ENCODE results near the gene EXOC4. TPM values are rescaled to one million over a fixed set of nuclear protein-coding genes. Genes with fewer than 3 reads are reported as not detected.

The EXOC4 gene
- total and polyA plus RNA-seq, 2 of the 13 experiments (the other 11 are each of a cell fraction or from before 2014, with no cell fraction given) = 22.5 to 39.0 TPM

DNA sequence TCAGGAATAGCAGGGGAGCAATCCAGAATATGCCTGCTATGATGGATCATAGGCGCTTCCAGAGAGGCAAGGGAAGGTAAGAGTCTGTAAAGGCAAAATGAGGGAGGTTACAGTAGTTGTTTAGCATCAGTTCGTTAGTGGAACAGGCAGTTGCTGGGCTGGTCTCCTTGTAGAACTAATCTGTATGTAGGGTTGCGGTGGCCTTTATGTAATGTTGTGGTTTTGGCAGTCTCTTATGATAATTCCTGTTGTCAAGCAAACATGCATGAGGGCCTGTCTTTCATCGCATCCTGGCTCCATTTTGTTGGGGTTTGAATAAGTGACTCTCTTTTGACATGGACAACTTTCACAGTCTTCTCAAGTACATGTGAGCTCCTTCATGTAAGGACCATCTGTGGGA, 446.5 kb downstream of the EXOC4 start:
- intact Hi-C loops (cut with micrococcal nuclease; ENCODE audit: unreplicated experiment) (no loop called here), in situ Hi-C loops (cut with HindIII; ENCODE audit: extremely low pct_ligation_motif_present, low pct_unique_long_range_greater_than_20kb) (no loop called here)

More for the DNA sequence above, 446.5 kb downstream of the EXOC4 start:
- no peaks in the 10 kb centered on the region for H3K9me3 ChIP-seq (ENCODE audit: low read length)
- H3K4me2 ChIP-seq (ENCODE audit: low read depth, low read length) = no peak overlapping the region
- H3K27ac ChIP-seq (ENCODE audit: extremely low read length, insufficient read depth, low read length) = no peak overlapping the region
- ChIA-PET CTCF (ENCODE audit: low intra/inter-chr PET ratio, low total read pairs) (no interaction called here), POLR2A (no interaction called here)
- H2AFZ ChIP-seq (ENCODE audit: low read length) = no peak overlapping the region
- H3K4me1 ChIP-seq (ENCODE audit: insufficient read depth, low read length) = peaks cover 12% of the 10 kb centered on the region; the same call in 1 of the 2 replicates
- BruUV-seq (replicated peaks) = no TSS peak
- H3K4me3 ChIP-seq (replicated peaks in 1 of 3; ENCODE audit: insufficient read depth in 1 of 3, low read depth in 2 of 3, low read length in 3 of 3) = no peak overlapping the region
- 94% methylated on average over 4 of the region's 4 CpGs for WGBS (ENCODE audit: low lambda C conversion rate)
- no peaks in the 10 kb centered on the region; a peak in 1 of 5 replicates for H3K36me3 ChIP-seq (replicated peaks in 1 of 2; ENCODE audit: control insufficient read depth in 1 of 2, insufficient read depth in 2 of 2, low read length in 2 of 2)
- TF ChIP-seq SALL2 (CRISPR knock-in tag; IDR thresholded peaks at IDR 0.05) (no peak), ZSCAN9 (CRISPR knock-in tag; IDR thresholded peaks at IDR 0.05; ENCODE audit: borderline replicate concordance) (no peak), ZNF563 (CRISPR knock-in tag; IDR thresholded peaks at IDR 0.05) (no peak), ZBTB7B (CRISPR knock-in tag; IDR thresholded peaks at IDR 0.05) (no peak), ZSCAN29 (CRISPR knock-in tag; conservative IDR thresholded peaks at IDR 0.05) (no peak), HMGA1 (CRISPR knock-in tag; conservative IDR thresholded peaks at IDR 0.05) (no peak), PHF21A (CRISPR knock-in tag; IDR thresholded peaks at IDR 0.05) (no peak), ZNF136 (CRISPR knock-in tag; IDR thresholded peaks at IDR 0.05; ENCODE audit: low read depth) (no peak), ZNF792 (CRISPR knock-in tag; IDR thresholded peaks at IDR 0.05) (no peak)
- TF ChIP-seq, protein P1, sequence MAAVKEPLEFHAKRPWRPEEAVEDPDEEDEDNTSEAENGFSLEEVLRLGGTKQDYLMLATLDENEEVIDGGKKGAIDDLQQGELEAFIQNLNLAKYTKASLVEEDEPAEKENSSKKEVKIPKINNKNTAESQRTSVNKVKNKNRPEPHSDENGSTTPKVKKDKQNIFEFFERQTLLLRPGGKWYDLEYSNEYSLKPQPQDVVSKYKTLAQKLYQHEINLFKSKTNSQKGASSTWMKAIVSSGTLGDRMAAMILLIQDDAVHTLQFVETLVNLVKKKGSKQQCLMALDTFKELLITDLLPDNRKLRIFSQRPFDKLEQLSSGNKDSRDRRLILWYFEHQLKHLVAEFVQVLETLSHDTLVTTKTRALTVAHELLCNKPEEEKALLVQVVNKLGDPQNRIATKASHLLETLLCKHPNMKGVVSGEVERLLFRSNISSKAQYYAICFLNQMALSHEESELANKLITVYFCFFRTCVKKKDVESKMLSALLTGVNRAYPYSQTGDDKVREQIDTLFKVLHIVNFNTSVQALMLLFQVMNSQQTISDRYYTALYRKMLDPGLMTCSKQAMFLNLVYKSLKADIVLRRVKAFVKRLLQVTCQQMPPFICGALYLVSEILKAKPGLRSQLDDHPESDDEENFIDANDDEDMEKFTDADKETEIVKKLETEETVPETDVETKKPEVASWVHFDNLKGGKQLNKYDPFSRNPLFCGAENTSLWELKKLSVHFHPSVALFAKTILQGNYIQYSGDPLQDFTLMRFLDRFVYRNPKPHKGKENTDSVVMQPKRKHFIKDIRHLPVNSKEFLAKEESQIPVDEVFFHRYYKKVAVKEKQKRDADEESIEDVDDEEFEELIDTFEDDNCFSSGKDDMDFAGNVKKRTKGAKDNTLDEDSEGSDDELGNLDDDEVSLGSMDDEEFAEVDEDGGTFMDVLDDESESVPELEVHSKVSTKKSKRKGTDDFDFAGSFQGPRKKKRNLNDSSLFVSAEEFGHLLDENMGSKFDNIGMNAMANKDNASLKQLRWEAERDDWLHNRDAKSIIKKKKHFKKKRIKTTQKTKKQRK (IDR thresholded peaks at IDR 0.05; ENCODE audit: low read length) = no peak
- TF ChIP-seq, protein P2, sequence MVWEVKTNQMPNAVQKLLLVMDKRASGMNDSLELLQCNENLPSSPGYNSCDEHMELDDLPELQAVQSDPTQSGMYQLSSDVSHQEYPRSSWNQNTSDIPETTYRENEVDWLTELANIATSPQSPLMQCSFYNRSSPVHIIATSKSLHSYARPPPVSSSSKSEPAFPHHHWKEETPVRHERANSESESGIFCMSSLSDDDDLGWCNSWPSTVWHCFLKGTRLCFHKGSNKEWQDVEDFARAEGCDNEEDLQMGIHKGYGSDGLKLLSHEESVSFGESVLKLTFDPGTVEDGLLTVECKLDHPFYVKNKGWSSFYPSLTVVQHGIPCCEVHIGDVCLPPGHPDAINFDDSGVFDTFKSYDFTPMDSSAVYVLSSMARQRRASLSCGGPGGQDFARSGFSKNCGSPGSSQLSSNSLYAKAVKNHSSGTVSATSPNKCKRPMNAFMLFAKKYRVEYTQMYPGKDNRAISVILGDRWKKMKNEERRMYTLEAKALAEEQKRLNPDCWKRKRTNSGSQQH (CRISPR knock-in tag; IDR thresholded peaks at IDR 0.05; ENCODE audit: low read depth) = no peak
- TF ChIP-seq, protein P3, sequence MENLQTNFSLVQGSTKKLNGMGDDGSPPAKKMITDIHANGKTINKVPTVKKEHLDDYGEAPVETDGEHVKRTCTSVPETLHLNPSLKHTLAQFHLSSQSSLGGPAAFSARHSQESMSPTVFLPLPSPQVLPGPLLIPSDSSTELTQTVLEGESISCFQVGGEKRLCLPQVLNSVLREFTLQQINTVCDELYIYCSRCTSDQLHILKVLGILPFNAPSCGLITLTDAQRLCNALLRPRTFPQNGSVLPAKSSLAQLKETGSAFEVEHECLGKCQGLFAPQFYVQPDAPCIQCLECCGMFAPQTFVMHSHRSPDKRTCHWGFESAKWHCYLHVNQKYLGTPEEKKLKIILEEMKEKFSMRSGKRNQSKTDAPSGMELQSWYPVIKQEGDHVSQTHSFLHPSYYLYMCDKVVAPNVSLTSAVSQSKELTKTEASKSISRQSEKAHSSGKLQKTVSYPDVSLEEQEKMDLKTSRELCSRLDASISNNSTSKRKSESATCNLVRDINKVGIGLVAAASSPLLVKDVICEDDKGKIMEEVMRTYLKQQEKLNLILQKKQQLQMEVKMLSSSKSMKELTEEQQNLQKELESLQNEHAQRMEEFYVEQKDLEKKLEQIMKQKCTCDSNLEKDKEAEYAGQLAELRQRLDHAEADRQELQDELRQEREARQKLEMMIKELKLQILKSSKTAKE (CRISPR knock-in tag; IDR thresholded peaks at IDR 0.05; ENCODE audit: borderline replicate concordance) = no peak
- TF ChIP-seq, protein P4, sequence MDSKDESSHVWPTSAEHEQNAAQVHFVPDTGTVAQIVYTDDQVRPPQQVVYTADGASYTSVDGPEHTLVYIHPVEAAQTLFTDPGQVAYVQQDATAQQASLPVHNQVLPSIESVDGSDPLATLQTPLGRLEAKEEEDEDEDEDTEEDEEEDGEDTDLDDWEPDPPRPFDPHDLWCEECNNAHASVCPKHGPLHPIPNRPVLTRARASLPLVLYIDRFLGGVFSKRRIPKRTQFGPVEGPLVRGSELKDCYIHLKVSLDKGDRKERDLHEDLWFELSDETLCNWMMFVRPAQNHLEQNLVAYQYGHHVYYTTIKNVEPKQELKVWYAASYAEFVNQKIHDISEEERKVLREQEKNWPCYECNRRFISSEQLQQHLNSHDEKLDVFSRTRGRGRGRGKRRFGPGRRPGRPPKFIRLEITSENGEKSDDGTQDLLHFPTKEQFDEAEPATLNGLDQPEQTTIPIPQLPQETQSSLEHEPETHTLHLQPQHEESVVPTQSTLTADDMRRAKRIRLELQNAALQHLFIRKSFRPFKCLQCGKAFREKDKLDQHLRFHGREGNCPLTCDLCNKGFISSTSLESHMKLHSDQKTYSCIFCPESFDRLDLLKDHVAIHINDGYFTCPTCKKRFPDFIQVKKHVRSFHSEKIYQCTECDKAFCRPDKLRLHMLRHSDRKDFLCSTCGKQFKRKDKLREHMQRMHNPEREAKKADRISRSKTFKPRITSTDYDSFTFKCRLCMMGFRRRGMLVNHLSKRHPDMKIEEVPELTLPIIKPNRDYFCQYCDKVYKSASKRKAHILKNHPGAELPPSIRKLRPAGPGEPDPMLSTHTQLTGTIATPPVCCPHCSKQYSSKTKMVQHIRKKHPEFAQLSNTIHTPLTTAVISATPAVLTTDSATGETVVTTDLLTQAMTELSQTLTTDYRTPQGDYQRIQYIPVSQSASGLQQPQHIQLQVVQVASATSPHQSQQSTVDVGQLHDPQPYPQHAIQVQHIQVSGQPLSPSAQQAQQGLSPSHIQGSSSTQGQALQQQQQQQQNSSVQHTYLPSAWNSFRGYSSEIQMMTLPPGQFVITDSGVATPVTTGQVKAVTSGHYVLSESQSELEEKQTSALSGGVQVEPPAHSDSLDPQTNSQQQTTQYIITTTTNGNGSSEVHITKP (CRISPR knock-in tag; IDR thresholded peaks at IDR 0.05; ENCODE audit: low read depth) = no peak
- DNase-seq (ENCODE audit: low spot score) (no peak), ATAC-seq (no peak), FAIRE-seq (no peak)
- H3K79me2 ChIP-seq (ENCODE audit: insufficient read depth, low read length) = no peaks in the 10 kb centered on the region
- no peak overlapping the region for H3K9ac ChIP-seq (ENCODE audit: insufficient read depth, low read depth, low read length)
- no peaks in the 10 kb centered on the region for H4K20me1 ChIP-seq (ENCODE audit: insufficient read depth, low read length)
- no peaks in the 10 kb centered on the region for H3K27me3 ChIP-seq (ENCODE audit: control insufficient read depth in 1 of 2, insufficient read depth in 2 of 2, low read length in 2 of 2)

Measured in HepG2 (cell line).